ENCODE data around the gene WDR70. TPM values are rescaled to one million over a fixed set of nuclear protein-coding genes. Genes with fewer than 3 reads are reported as not detected.
"Not testable (repeated sequence)": the region's sequence is repeated elsewhere in the genome, so short reads cannot be mapped to it uniquely, and the experiment has no call there.

The WDR70 gene
- total RNA-seq, 1 experiment from 2014 or later: 28.4 TPM

DNA sequence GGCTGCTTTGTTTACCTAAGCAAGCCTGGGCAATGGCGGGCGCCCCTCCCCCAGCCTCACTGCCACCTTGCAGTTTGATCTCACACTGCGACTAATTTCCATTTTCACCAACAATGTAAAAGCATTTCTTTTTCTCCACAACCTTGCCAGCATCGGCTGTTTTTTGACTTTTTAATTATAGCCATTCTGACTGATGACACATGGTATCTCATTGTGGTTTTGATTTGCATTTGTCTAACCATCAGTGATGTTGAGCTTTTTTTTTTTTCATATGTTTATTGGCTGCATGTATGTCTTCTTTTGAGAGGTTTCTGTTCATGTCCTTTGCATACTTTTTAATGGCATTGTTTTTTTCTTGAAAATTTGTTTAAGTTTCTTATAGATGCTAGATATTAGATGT, 300.8 kb downstream of the WDR70 start:
- H3K4me1 ChIP-seq (replicated peaks); H3K27me3 ChIP-seq (replicated peaks); H3K9me3 ChIP-seq (replicated peaks); DNase-seq (ENCODE audit: low read depth in 1 of 2, low spot score in 2 of 2); H3K36me3 ChIP-seq; H3K4me3 ChIP-seq; H3K27ac ChIP-seq: not testable (repeated sequence)

GRCh38 chr5:37683072-37683471, 304.0 kb downstream of the WDR70 start:
- H3K27me3 ChIP-seq (replicated peaks): no peaks in the 10 kb centered on the region
- H3K27ac ChIP-seq: no peak overlapping the region
- H3K4me3 ChIP-seq: no peak overlapping the region
- H3K4me1 ChIP-seq (replicated peaks): no peaks in the 10 kb centered on the region
- no peak for DNase-seq (ENCODE audit: low read depth in 1 of 2, low spot score in 2 of 2)
- peaks cover 4% of the 10 kb centered on the region; the same call in 1 of the 2 replicates for H3K36me3 ChIP-seq
- peaks cover 7% of the 10 kb centered on the region for H3K9me3 ChIP-seq (replicated peaks)

GRCh38 chr5:37685211-37685610, 306.1 kb downstream of the WDR70 start:
- no peak overlapping the region for H3K27ac ChIP-seq
- peaks cover 7% of the 10 kb centered on the region for H3K9me3 ChIP-seq (replicated peaks)
- H3K4me3 ChIP-seq: no peak overlapping the region
- DNase-seq (ENCODE audit: low read depth in 1 of 2, low spot score in 2 of 2): no peak
- H3K36me3 ChIP-seq: peaks cover 4% of the 10 kb centered on the region; the same call in 1 of the 2 replicates
- no peaks in the 10 kb centered on the region for H3K27me3 ChIP-seq (replicated peaks)
- H3K4me1 ChIP-seq (replicated peaks): no peaks in the 10 kb centered on the region

DNA sequence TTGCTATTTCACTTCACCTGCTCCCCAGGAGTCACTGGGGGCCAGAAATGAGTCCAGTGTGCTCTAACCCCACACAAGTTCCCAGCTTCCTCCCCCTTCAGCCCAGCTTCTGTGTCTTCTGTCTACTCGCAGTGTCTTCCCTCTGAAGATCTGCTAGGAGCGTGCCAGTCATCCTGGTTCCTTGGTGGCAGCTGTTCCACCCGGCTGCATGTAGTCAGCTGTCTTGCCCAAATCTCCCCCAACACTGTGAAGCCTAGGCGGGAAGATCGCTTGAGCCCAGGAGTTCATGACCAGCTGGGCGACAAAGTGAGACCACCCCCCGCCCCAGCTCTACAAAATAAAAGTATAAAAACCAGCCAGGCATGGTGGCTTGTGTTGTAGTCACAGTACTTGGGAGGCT, 306.7 kb downstream of the WDR70 start:
- H3K27me3 ChIP-seq (replicated peaks): no peaks in the 10 kb centered on the region
- DNase-seq (ENCODE audit: low read depth in 1 of 2, low spot score in 2 of 2): no peak
- no peaks in the 10 kb centered on the region for H3K4me1 ChIP-seq (replicated peaks)
- H3K9me3 ChIP-seq (replicated peaks): peaks cover 7% of the 10 kb centered on the region
- peaks cover 4% of the 10 kb centered on the region; the same call in 1 of the 2 replicates for H3K36me3 ChIP-seq
- H3K27ac ChIP-seq: no peak overlapping the region
- H3K4me3 ChIP-seq: no peak overlapping the region

GRCh38 chr5:37688925-37689324, 309.8 kb downstream of the WDR70 start:
- not testable (repeated sequence) for DNase-seq (ENCODE audit: low read depth in 1 of 2, low spot score in 2 of 2); H3K27me3 ChIP-seq (replicated peaks); H3K27ac ChIP-seq; H3K4me1 ChIP-seq (replicated peaks); H3K4me3 ChIP-seq; H3K36me3 ChIP-seq; H3K9me3 ChIP-seq (replicated peaks)

DNA sequence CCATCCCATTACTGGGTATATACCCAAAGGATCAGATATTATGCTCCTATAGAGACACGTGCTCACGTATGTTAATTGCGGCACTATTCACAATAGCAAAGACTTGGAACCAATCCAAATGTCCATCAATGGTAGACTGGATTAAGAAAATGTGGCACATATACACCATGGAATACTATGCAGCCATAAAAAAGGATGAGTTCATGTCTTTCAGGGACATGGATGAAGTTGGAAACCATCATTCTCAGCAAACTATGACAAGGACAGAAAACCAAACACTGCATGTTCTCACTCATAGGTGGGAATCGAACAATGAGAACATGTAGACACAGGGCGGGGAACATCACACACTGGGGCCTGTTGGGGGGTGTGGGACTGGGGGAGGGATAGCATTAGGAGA, 315.2 kb downstream of the WDR70 start:
- H3K4me1 ChIP-seq (replicated peaks); H3K36me3 ChIP-seq; H3K9me3 ChIP-seq (replicated peaks); H3K4me3 ChIP-seq; DNase-seq (ENCODE audit: low read depth in 1 of 2, low spot score in 2 of 2); H3K27me3 ChIP-seq (replicated peaks); H3K27ac ChIP-seq: not testable (repeated sequence)

- peaks cover 6% of the 10 kb centered on the region; the same call in 1 of the 2 replicates for H3K4me1 ChIP-seq (replicated peaks)
- no peak for DNase-seq (ENCODE audit: low read depth in 1 of 2, low spot score in 2 of 2)
- H3K36me3 ChIP-seq: peaks cover 2% of the 10 kb centered on the region; the same call in 1 of the 2 replicates
- H3K9me3 ChIP-seq (replicated peaks): no peaks in the 10 kb centered on the region; the same call in 1 of the 2 replicates
- H3K27ac ChIP-seq: no peak overlapping the region
- H3K4me3 ChIP-seq: no peak overlapping the region
- H3K27me3 ChIP-seq (replicated peaks): no peaks in the 10 kb centered on the region
Measured at GRCh38 chr5:37694867-37695266, 315.7 kb downstream of the WDR70 start.

DNA sequence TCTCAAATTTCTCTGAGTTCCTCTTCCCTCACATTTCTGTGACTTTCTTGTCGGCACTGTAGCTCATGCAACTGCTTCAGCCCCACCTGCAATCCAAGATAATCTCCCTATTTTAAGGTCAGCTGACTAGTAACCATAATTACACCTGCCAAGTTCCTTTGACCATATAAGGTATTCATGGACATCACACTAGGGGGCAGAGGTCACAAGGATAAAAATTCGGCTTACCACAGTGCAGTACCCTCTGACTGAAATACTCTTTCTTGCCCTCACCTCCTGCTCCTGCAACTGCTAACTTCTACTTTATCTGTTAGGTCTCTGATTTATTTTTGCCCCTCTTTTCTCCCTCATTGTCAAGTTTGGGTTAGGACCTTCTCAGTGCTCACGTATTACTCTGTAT, 316.5 kb downstream of the WDR70 start:
- Histone ChIP-seq H3K36me3 (peaks cover 2% of the 10 kb centered on the region; the same call in 1 of the 2 replicates), H3K27me3 (replicated peaks) (no peaks in the 10 kb centered on the region), H3K4me1 (replicated peaks) (peaks cover 6% of the 10 kb centered on the region; the same call in 1 of the 2 replicates), H3K4me3 (no peak overlapping the region), H3K9me3 (replicated peaks) (no peaks in the 10 kb centered on the region; the same call in 1 of the 2 replicates), H3K27ac (no peak overlapping the region)
- DNase-seq (ENCODE audit: low read depth in 1 of 2, low spot score in 2 of 2): no peak

GRCh38 chr5:37696190-37697021, 317.3 kb downstream of the WDR70 start:
- H3K4me1 ChIP-seq (replicated peaks): peaks cover 6% of the 10 kb centered on the region; the same call in 1 of the 2 replicates
- H3K27ac ChIP-seq: no peak overlapping the region
- H3K4me3 ChIP-seq: no peak overlapping the region
- no peaks in the 10 kb centered on the region; the same call in 1 of the 2 replicates for H3K9me3 ChIP-seq (replicated peaks)
- DNase-seq (ENCODE audit: low read depth in 1 of 2, low spot score in 2 of 2): no peak
- H3K27me3 ChIP-seq (replicated peaks): no peaks in the 10 kb centered on the region
- H3K36me3 ChIP-seq: peaks cover 2% of the 10 kb centered on the region; the same call in 1 of the 2 replicates

DNA sequence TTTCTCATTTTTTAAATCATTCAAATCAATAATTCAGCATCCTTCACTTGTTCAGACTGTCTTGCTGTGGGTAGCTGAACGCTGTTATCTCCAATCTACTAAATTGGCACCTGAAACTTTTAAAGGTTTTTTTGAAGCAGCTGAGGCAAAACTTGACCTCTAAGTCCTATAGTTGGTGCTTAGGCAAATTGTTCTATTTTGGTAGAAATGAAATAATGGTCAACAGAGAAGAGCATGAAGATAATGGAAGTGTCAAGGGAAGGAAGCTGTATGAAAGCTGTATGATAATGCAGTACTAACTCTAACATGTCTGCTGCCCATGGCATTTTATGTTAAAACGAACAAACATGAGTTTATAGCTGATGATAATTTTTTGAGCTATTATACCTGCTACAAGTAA, 322.8 kb downstream of the WDR70 start:
- Histone ChIP-seq H3K36me3 (peaks cover 2% of the 10 kb centered on the region; the same call in 1 of the 2 replicates), H3K4me3 (no peak overlapping the region), H3K9me3 (replicated peaks) (no peaks in the 10 kb centered on the region), H3K27ac (no peak overlapping the region), H3K27me3 (replicated peaks) (no peaks in the 10 kb centered on the region), H3K4me1 (replicated peaks) (peaks cover 11% of the 10 kb centered on the region; the same call in 1 of the 2 replicates)
- no peak for DNase-seq (ENCODE audit: low read depth in 1 of 2, low spot score in 2 of 2)

- Histone ChIP-seq H3K4me1 (replicated peaks) (0 out of 2 replicates have a peak, but pooled peaks cover 10% of the 10 kb centered on the region), H3K9me3 (replicated peaks) (no peaks in the 10 kb centered on the region), H3K27ac (no peak overlapping the region), H3K36me3 (no peaks in the 10 kb centered on the region), H3K4me3 (no peak overlapping the region), H3K27me3 (replicated peaks) (no peaks in the 10 kb centered on the region)
- DNase-seq (ENCODE audit: low read depth in 1 of 2, low spot score in 2 of 2): no peak
Measured at GRCh38 chr5:37703841-37704241, 324.7 kb downstream of the WDR70 start.

- Histone ChIP-seq H3K4me1 (replicated peaks) (0 out of 2 replicates have a peak, but pooled peaks cover 10% of the 10 kb centered on the region), H3K27ac (no peak overlapping the region), H3K36me3 (no peaks in the 10 kb centered on the region), H3K4me3 (no peak overlapping the region), H3K27me3 (replicated peaks) (no peaks in the 10 kb centered on the region), H3K9me3 (replicated peaks) (no peaks in the 10 kb centered on the region)
- DNase-seq (ENCODE audit: low read depth in 1 of 2, low spot score in 2 of 2): no peak
Measured at GRCh38 chr5:37704406-37704805, 325.3 kb downstream of the WDR70 start.

DNA sequence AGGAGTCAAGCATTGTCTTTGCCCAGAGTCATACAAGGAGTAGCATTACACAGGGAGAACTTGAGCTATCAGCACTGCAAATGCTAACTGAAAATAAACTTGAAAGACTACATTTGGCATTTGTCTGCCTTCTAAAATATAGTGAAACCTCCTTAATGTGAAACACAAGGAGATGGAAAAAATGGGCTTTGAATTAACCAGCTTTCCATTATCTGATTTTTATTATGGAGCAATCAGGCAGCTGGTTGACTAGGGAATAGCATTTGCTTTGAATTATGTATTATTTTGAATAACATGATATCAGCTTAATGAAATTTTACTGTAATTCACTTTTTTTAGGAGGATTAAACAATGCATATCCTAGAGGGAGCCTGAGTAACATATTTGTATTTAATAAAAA, 329.9 kb downstream of the WDR70 start:
- Histone ChIP-seq H3K27me3 (replicated peaks) (no peaks in the 10 kb centered on the region), H3K9me3 (replicated peaks) (no peaks in the 10 kb centered on the region), H3K36me3 (no peaks in the 10 kb centered on the region), H3K4me1 (replicated peaks) (peaks cover 15% of the 10 kb centered on the region), H3K4me3 (no peak overlapping the region), H3K27ac (no peak overlapping the region)
- DNase-seq (ENCODE audit: low read depth in 1 of 2, low spot score in 2 of 2): no peak

DNA sequence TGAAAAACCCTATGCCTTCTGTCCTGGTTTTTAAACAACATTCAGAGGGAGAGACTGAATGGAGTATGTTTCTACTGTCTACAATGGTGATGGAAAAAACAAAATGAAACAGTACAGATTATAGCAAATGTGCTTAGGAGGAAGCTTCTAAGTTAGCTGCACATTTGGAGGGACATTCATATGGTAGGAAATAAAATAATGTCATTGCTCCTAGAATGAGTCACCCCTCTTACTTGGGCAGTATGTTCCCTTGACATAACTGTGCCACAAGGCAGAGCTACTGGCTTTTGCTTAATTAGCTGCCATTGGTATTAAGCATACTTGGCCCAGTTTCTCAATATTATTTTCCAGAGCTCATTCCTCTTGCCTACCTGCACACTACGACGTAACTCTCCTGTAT, 331.8 kb downstream of the WDR70 start:
- no peak overlapping the region for H3K27ac ChIP-seq
- no peaks in the 10 kb centered on the region for H3K9me3 ChIP-seq (replicated peaks)
- DNase-seq (ENCODE audit: low read depth in 1 of 2, low spot score in 2 of 2): no peak

More for the DNA sequence above, 331.8 kb downstream of the WDR70 start:
- Histone ChIP-seq H3K36me3 (no peaks in the 10 kb centered on the region), H3K4me3 (no peak overlapping the region), H3K4me1 (replicated peaks) (peaks cover 8% of the 10 kb centered on the region), H3K27me3 (replicated peaks) (no peaks in the 10 kb centered on the region)

Measured in SJSA1 (cell line).